ENCODE measurements around the gene ADAM17. TPM values are rescaled to one million over a fixed set of nuclear protein-coding genes. Genes with fewer than 3 reads are reported as not detected.

The ADAM17 gene
- polyA plus RNA-seq, 2 of the 4 experiments (the other 2 are of a cell fraction): 33.1 to 38.1 TPM

GRCh38 chr2:9527995-9528787 is 27.4 kb downstream of the ADAM17 start:
- DNase-seq (ENCODE audit: low read depth in 1 of 2, low spot score in 1 of 2) (no peak), ATAC-seq (no peak), FAIRE-seq (peak; percentile 72)
- no peak overlapping the region for H3K4me3 ChIP-seq
- peaks cover 11% of the 10 kb centered on the region for H3K4me1 ChIP-seq
- TF ChIP-seq EHMT2 (IDR thresholded peaks at IDR 0.05; ENCODE audit: low read depth): no peak
- TF ChIP-seq NFE2L2 (conservative IDR thresholded peaks at IDR 0.05; ENCODE audit: low read length): no peak
- no peak for TF ChIP-seq FOXS1 (CRISPR knock-in tag; IDR thresholded peaks at IDR 0.05)
- TF ChIP-seq KDM1A (IDR thresholded peaks at IDR 0.05; ENCODE audit: low read depth): no peak
- TF ChIP-seq, protein P1, sequence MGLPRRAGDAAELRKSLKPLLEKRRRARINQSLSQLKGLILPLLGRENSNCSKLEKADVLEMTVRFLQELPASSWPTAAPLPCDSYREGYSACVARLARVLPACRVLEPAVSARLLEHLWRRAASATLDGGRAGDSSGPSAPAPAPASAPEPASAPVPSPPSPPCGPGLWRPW (IDR thresholded peaks at IDR 0.05): no peak
- no peak for TF ChIP-seq ZC3H11A (IDR thresholded peaks at IDR 0.05)
- TF ChIP-seq CBX8 (IDR thresholded peaks at IDR 0.05): no peak
- TF ChIP-seq HEYL (CRISPR knock-in tag; IDR thresholded peaks at IDR 0.05): no peak
- no peak for TF ChIP-seq ESRRA (IDR thresholded peaks at IDR 0.05; ENCODE audit: borderline replicate concordance, low read length)
- TF ChIP-seq MAZ (IDR thresholded peaks at IDR 0.05; ENCODE audit: borderline replicate concordance, low read depth, low read length): no peak
- no peak for TF ChIP-seq ELK1 (IDR thresholded peaks at IDR 0.05; ENCODE audit: low read depth, low read length)
- no peak overlapping the region for H3K27ac ChIP-seq
- POLR2A ChIA-PET: no interaction called here
- CTCF ChIA-PET: interaction anchor here (0.6 kb wide), 1 partner anchor 247 kb away, joined by 4 read pairs; no protein-coding TSS in a partner anchor
- no peaks in the 10 kb centered on the region for H3K9me3 ChIP-seq
- H3K4me2 ChIP-seq: no peak overlapping the region
- 75% methylated on average over 4 of the region's 4 CpGs for WGBS (ENCODE audit: missing lambda C conversion rate)

- peak; percentile 88 for FAIRE-seq
- POLR2A ChIA-PET: interaction anchor here (0.7 kb wide), 1 partner anchor 54 kb away, joined by 5 read pairs; no protein-coding TSS in a partner anchor
- no peak for DNase-seq (ENCODE audit: low read depth in 1 of 2, low spot score in 1 of 2)
- 87% methylated on average over 2 of the region's 2 CpGs for WGBS (ENCODE audit: missing lambda C conversion rate)
- Histone ChIP-seq H3K27ac (no peak overlapping the region), H3K4me1 (peaks cover 11% of the 10 kb centered on the region), H3K4me3 (no peak overlapping the region), H3K4me2 (no peak overlapping the region), H3K9me3 (no peaks in the 10 kb centered on the region)
- CTCF ChIA-PET: interaction anchor here (0.6 to 1.4 kb wide), 2 partner anchors 24 to 547 kb away, joined by 3 to 5 read pairs; no protein-coding TSS in a partner anchor
- TF ChIP-seq HEYL (CRISPR knock-in tag; IDR thresholded peaks at IDR 0.05): no peak
- TF ChIP-seq, protein P2, sequence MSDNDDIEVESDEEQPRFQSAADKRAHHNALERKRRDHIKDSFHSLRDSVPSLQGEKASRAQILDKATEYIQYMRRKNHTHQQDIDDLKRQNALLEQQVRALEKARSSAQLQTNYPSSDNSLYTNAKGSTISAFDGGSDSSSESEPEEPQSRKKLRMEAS (IDR thresholded peaks at IDR 0.05): no peak
- TF ChIP-seq ELK1 (IDR thresholded peaks at IDR 0.05; ENCODE audit: low read depth, low read length): no peak
- no peak for TF ChIP-seq MAZ (IDR thresholded peaks at IDR 0.05; ENCODE audit: borderline replicate concordance, low read depth, low read length)
- no peak for ATAC-seq
Measured at GRCh38 chr2:9525266-9525665, 30.4 kb downstream of the ADAM17 start.

DNA sequence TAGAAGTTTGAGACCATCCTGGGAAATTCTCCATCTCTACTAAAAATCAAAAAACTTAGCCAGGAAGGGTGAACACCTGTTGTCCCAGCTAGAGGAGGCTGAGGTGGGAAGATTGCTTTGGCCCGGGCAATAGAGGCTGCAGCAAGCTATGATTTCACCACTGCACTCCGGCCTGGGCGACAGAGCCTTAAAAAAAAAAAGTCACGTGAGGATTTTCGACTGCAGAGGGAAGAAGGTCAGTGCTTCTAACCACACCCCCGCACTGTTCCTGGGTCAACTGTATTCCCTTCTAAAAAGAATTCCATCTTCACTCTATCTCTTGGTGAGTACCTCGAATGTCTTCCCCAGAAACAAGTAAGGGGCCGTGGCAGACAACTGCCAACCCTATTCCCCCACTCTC is 31.3 kb downstream of the ADAM17 start:
- Histone ChIP-seq H3K4me3 (no peak overlapping the region), H3K27ac (no peak overlapping the region), H3K4me1 (peaks cover 11% of the 10 kb centered on the region), H3K9me3 (no peaks in the 10 kb centered on the region), H3K4me2 (no peak overlapping the region)
- DNase-seq (ENCODE audit: low read depth in 1 of 2, low spot score in 1 of 2): no peak
- CTCF ChIA-PET: interaction anchor here (1.4 kb wide), 1 partner anchor 23 kb away, joined by 3 read pairs; no protein-coding TSS in a partner anchor
- no peak for ATAC-seq
- TF ChIP-seq MAFK (IDR thresholded peaks at IDR 0.05; ENCODE audit: partially characterized antibody): no peak
- TF ChIP-seq ZC3H11A (IDR thresholded peaks at IDR 0.05): no peak
- TF ChIP-seq CEBPB (IDR thresholded peaks at IDR 0.05): no peak
- no peak for TF ChIP-seq SMC3 (IDR thresholded peaks at IDR 0.05)
- TF ChIP-seq ESRRA (IDR thresholded peaks at IDR 0.05; ENCODE audit: borderline replicate concordance, low read length): no peak
- TF ChIP-seq KDM1A (IDR thresholded peaks at IDR 0.05; ENCODE audit: low read depth): no peak
- TF ChIP-seq, protein P3, sequence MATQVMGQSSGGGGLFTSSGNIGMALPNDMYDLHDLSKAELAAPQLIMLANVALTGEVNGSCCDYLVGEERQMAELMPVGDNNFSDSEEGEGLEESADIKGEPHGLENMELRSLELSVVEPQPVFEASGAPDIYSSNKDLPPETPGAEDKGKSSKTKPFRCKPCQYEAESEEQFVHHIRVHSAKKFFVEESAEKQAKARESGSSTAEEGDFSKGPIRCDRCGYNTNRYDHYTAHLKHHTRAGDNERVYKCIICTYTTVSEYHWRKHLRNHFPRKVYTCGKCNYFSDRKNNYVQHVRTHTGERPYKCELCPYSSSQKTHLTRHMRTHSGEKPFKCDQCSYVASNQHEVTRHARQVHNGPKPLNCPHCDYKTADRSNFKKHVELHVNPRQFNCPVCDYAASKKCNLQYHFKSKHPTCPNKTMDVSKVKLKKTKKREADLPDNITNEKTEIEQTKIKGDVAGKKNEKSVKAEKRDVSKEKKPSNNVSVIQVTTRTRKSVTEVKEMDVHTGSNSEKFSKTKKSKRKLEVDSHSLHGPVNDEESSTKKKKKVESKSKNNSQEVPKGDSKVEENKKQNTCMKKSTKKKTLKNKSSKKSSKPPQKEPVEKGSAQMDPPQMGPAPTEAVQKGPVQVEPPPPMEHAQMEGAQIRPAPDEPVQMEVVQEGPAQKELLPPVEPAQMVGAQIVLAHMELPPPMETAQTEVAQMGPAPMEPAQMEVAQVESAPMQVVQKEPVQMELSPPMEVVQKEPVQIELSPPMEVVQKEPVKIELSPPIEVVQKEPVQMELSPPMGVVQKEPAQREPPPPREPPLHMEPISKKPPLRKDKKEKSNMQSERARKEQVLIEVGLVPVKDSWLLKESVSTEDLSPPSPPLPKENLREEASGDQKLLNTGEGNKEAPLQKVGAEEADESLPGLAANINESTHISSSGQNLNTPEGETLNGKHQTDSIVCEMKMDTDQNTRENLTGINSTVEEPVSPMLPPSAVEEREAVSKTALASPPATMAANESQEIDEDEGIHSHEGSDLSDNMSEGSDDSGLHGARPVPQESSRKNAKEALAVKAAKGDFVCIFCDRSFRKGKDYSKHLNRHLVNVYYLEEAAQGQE (IDR thresholded peaks at IDR 0.05): no peak
- no peak for TF ChIP-seq EHMT2 (IDR thresholded peaks at IDR 0.05; ENCODE audit: low read depth)
- TF ChIP-seq FOXS1 (CRISPR knock-in tag; IDR thresholded peaks at IDR 0.05): no peak
- no peak for TF ChIP-seq PHF8 (IDR thresholded peaks at IDR 0.05; ENCODE audit: borderline replicate concordance, low read depth)
- 92% methylated on average over 8 of the region's 8 CpGs for WGBS (ENCODE audit: missing lambda C conversion rate)
- no peak for FAIRE-seq
- POLR2A ChIA-PET: no interaction called here
